HG02852 (cell line): ENCODE data around the gene TCFL5.

Source experiments
- ATAC-seq: cut with Tn5 transposase; IDR thresholded peaks from one replicate; pipeline ENCODE4 v1.9.1; 2021; ENCODE audit warnings: mild to moderate bottlenecking, moderate library complexity; ENCODE audit not compliant: unreplicated experiment

The TCFL5 gene

DNA sequence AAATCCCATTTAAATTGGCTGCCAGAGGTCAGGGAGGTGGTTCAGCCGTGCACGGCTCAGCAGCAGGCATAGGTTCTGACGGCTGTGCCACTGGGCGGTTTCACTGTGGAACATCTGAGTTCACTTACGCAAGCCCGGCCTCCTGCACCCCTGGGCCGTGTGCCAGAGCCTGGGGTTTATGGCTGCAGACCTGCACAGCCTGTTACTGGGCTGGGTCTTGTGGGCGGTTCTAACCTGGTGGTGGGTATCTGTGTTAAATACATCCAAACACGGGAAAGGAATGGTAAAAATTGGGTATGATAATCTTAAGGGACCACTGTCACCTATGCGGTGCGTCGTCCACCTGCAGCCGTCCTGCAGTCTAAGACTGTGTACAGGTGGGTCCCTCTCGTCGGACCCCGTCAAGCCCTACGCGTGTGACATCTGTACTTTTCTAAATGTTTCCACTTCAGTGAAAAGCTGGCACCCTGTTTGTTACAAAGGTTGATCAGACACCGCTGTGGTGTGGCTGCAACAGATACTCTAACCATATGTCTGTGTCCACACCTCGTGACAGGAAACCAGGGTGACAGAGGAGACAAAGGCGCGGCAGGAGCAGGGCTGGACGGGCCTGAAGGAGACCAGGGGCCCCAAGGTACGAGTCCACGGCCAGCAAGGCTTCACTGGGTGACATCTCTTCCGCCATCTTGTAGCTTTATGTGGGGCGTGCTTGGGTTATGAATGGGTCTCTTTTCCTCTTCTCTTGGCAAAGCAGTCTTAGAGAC lies 23.3 kb downstream of the TCFL5 start:
- ATAC-seq, result no peak

GRCh38 chr20:62837790-62838127 lies 23.9 kb downstream of the TCFL5 start:
- ATAC-seq, result no peak

- ATAC-seq, result no peak
These were observed 24.6 kb downstream of the TCFL5 start for GRCh38 chr20:62836967-62837490.

- ATAC-seq, result no peak
These were observed 25.4 kb downstream of the TCFL5 start for GRCh38 chr20:62835931-62836861.

DNA sequence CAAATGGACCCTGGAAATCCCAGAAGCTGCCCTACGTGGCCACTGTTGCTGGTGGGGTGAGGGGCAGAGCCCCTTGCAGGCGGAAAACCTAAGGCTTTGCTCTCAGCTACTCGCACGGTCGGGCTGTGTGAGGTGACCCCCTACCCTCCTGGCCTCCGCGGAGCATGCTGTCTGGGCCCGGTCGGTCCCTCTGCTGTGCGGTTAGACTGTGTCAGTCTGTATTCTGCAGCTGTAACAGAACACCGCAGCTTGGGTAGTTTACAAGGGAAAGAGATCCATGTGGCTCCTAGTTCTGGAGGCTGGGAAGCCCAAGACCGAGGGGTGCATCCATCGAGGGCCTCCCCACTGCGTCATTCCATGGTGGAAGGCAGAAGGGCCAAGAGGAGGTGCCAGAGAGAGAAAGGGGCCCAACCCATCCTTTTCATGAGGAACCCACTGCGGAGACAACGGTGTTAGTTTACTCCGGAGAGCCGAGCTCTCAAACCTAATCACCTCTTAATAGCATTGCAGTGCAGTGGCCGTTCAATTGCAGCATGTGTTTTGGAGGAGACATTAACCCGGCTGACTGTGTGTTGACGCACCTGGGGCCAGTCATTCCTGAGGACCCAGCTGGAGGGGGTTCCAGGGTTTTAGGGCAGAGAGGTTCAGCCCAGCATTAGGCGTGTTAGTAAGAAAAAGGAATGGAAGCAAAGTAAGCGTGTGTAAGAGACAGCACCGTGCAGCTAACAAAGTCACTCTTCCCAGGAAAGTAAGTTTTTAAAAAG lies 26.5 kb downstream of the TCFL5 start:
- no peak for ATAC-seq

- peak; percentile 44 for ATAC-seq
These were observed 28.7 kb downstream of the TCFL5 start for GRCh38 chr20:62832951-62833391.

- peak; percentile 48 for ATAC-seq
These were observed 29.3 kb downstream of the TCFL5 start for GRCh38 chr20:62832212-62832922.

- ATAC-seq, result no peak
These were observed 29.8 kb downstream of the TCFL5 start for GRCh38 chr20:62831854-62832211.

DNA sequence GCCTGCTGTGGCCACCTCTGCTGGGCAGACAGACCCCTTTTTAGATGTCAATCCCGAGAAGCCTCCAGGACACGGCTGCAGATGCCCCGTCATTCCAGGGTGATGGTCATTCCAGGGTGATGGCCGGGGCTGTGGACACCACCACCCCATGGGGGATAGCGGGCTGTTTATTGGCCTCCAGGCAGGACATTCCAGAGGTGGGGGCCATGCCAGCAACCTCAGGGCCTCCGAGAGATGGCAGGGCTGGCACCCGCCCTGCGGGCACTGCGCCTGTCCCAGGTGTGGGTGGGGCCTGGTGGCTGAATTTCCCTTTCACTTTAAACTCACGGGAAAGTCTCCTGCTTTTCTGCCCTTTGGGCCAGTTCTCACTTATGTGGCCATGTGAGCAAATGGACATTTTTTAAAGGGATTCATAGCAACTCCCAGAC lies 30.2 kb downstream of the TCFL5 start:
- ATAC-seq, result no peak

DNA sequence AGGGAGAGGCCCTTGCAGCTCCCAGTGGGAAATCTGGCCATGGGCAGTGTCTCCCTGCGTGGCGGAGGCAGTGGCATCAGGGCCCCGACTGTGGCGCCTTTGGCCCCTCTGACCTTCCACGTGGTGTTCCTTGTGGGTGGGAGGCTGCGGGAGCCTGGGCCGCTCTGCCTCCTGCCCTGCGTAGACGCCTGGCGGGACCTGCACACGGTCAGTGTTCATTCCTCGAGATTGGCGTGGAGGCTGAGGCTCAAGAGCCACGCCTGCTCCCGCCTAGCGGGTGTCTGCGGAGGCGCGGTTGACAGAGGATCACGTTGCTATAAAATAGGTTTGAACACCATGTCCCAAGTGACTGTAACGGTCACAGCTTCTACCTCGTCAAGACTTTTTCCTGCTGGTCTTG lies 30.8 kb downstream of the TCFL5 start:
- ATAC-seq, result no peak

DNA sequence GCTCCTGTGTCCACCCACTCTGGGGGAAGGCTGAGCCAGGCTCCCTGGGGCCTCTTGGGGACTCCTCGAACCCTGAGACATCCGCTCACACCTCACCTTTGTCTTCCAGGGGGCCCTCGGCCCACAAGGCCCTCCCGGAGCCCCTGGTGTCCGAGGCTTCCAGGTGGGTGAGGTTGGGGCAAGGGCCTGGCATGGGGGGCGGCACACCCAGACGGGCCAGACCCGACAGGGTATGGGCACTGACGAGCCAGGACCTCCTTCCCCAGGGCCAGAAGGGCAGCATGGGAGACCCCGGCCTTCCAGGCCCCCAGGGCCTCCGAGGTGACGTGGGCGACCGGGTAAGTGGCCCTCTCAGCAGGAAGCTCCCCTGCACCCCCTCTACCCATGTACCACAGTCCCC lies 31.4 kb downstream of the TCFL5 start:
- no peak for ATAC-seq

GRCh38 chr20:62829231-62830230 lies 32.1 kb downstream of the TCFL5 start:
- no peak for ATAC-seq

DNA sequence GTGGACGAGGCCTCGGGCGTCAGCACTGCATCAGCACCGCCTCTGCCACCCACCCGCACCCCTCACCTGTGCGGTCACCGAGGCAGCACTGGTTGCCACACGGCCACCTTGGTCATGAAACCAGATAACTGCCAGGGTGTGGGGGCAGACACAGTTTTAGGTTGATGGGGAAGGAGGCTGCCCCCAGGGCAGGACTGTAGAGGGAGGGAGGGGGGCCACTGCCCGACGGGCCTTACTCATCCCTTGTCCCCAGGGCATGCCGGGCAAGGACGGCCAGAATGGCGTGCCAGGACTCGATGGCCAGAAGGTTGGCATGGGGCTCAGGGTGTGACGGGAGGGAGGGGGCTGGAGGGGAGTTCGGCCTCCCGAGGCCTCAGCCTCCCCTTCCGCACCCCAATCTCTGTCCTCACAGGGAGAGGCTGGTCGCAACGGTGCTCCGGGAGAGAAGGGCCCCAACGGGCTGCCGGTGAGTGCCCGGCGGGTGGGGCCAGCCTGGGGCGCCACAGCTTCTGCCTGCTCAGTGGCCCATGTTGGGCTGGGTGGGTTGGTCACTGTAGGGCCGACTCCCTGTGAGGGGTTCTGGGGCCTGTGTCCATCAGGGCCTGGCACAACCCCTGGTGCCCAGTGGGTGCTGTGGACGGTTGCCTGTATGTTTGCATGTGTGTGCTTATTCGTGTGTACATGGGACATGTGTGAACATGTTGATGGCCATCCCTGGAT lies 33.0 kb downstream of the TCFL5 start:
- no peak for ATAC-seq

DNA sequence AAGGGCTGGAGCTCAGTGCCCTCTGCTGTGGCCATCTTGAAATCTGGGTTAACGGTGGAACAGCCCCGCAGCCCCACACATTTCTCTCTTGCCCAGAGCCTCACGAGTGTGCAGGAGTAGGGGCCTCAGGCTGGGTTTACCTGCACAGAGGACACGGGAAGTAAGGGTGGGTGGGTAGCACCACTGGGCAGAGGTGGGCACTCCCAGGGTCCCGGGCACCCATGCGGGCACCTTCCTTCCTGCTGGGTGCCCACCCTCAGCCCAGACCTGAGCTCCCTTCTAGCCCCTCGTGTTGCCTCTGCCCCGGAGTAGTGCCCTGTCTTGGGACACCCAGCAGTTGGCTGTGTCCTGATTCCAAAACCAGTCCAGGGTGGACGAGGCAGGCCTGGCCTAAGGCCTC lies 33.6 kb downstream of the TCFL5 start:
- ATAC-seq, result no peak

- ATAC-seq, result no peak
These were observed 34.1 kb downstream of the TCFL5 start for GRCh38 chr20:62827311-62828038.

DNA sequence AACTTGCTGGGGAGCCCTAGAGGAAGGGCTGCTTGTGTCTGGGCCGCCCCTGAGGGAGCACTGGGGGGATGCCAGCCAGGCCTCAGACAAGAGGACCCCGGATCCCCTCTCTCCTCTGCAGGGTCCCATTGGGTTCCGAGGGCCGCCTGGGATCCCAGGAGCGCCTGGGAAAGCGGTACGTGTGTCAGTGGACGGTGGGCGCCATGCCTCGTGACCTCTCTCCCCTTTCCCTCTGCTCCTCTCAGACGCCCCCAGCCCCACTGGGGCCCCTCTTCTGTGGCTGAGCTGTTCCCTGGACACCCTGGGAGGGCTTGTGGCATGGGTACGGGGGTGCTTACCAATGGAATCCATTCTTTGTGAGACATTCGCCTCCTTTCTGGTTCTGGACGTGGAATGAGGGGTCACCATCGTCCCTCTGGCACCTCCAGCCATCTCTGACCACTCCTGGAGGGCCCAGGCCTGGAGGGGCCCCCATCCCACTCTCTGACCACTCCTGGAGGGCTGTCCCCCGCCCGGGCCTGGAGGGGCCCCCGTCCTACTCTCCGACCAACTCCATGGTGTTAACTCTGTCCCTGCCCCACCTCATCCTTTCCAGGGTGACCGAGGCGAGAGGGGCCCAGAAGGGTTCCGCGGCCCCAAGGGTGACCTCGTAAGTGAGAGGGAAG lies 34.8 kb downstream of the TCFL5 start:
- no peak for ATAC-seq

GRCh38 chr20:62825986-62826645 lies 35.5 kb downstream of the TCFL5 start:
- ATAC-seq, result no peak
